Uterus (tissue), 4 donors: ENCODE data around the gene POLA1. TPM values are rescaled to one million over a fixed set of nuclear protein-coding genes. Genes with fewer than 3 reads are reported as not detected.

Experiments
- DNase-seq, 2 donors: peaks; one replicate each; pipeline ENCODE4 v3.0.0-alpha.2; 2019 to 2020
- H3K27ac ChIP-seq, 2 donors: fragments of 200-600 bp; sonication (generic); 1 replicate in 1 of 2; 2 replicates in 1 of 2; pipeline ENCODE4 v1.5.1; 2016 to 2018
- H3K27me3 ChIP-seq, 2 donors: fragments of 200-600 bp; sonication (generic); one replicate each; pipeline ENCODE4 v1.5.1; 2018 to 2019; ENCODE audit warnings: control low read depth in 1 of 2
- H3K36me3 ChIP-seq, 2 donors: fragments of 200-600 bp; sonication (generic); one replicate each; pipeline ENCODE4 v1.5.1; 2019; ENCODE audit warnings: control low read depth in 1 of 2
- H3K4me1 ChIP-seq, 2 donors: fragments of 200-600 bp; sonication (generic); one replicate each; pipeline ENCODE4 v1.5.1; 2018 to 2019; ENCODE audit warnings: control low read depth in 1 of 2
- H3K4me3 ChIP-seq, 2 donors: fragments of 200-600 bp; sonication (generic); 1 replicate in 1 of 2; 2 replicates in 1 of 2; pipeline ENCODE4 v1.5.1; 2018 to 2019; ENCODE audit warnings: mild to moderate bottlenecking in 1 of 2
- H3K9me3 ChIP-seq, 2 donors: fragments of 200-600 bp; sonication (generic); one replicate each; pipeline ENCODE4 v1.5.1; 2019; ENCODE audit warnings: control low read depth in 1 of 2
- CTCF ChIP-seq, 4 experiments: fragments of 200-600 bp in 2 of 4; fragments of 450-650 bp in 2 of 4; sonication (generic) in 2 of 4; IDR thresholded peaks; one replicate each; pipeline ENCODE4 v1.5.1; 2016 to 2019; ENCODE audit warnings: antibody characterized with exemption in 4 of 4, mild to moderate bottlenecking in 2 of 4, moderate library complexity in 1 of 4
- POLR2A ChIP-seq, 2 donors: fragments of 450-650 bp; IDR thresholded peaks; one replicate each; pipeline ENCODE4 v1.6.1; 2016; ENCODE audit warnings: antibody characterized with exemption in 2 of 2, mild to moderate bottlenecking in 1 of 2, moderate library complexity in 1 of 2
- intact Hi-C: fragments of 100-400 bp; cut with DNase I; formaldehyde crosslinking; loops from one replicate; pipeline ENCODE4 v1.15.1; 2023; ENCODE audit warnings: low total_unique reads
- total RNA-seq, 4 donors: library from RNA; depleted of rRNA in 3 of 4; stranded (reverse); fragments of >200 nt in 3 of 4; gene quantifications; one replicate each; pipeline versions ENCODE4 v1.1.0 to v1.2.4, GENCODE V29; 2014 to 2023
- donor health status: DM: yes; HTN: yes; CAD: no.

Gene POLA1
- total RNA-seq, 4 donors from 2014 or later: 11.8 to 78.2 (median 26.3) TPM

- no peak for TF ChIP-seq CTCF (IDR thresholded peaks at IDR 0.05)
- TF ChIP-seq POLR2A (IDR thresholded peaks at IDR 0.05): no peak
- DNase-seq: no peak
- peaks cover 0 to 4% of the 10 kb centered on the region in 2 donors for H3K27me3 ChIP-seq
- intact Hi-C loops: no loop called here
- no peaks in the 10 kb centered on the region for H3K4me1 ChIP-seq
- no peak overlapping the region for H3K27ac ChIP-seq
- no peaks in the 10 kb centered on the region for H3K9me3 ChIP-seq
- H3K36me3 ChIP-seq: no peaks in the 10 kb centered on the region
- no peak overlapping the region for H3K4me3 ChIP-seq
These were observed 176.4 kb downstream of the POLA1 start for GRCh38 chrX:24870143-24870542.

DNA sequence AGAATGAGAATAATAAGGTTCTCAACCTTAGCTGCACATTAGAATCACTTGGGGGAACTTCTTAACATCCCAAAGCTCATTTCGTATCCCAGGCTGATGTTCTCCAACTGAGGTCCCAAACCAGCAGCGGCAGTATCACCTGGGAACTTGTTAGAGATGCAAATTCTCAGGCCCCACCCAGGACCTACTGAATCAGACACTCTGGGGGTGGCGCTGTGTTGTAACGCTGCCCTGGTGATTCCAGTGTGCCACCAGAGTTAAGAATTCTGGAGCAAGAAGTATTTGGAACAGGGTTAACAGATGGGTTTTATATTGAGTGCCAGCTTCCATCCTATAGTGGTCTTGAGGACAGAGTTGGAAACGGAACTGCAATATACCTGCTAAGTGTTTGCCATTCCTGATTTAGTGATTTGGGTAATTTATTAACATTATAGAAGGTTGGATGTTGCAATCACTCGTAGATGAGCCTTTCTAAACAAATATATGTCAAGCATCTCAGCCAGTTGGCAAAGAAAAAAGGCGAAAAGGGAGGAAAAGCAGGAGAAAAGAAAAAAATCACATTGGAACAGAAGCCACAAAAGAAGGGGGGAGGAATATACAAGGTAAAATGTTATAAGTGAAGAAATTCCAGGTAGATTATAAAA is 181.0 kb downstream of the POLA1 start:
- no peak for TF ChIP-seq CTCF (IDR thresholded peaks at IDR 0.05)
- TF ChIP-seq POLR2A (IDR thresholded peaks at IDR 0.05): no peak
- intact Hi-C loops: no loop called here
- Histone ChIP-seq H3K36me3 (no peaks in the 10 kb centered on the region), H3K9me3 (no peaks in the 10 kb centered on the region), H3K4me3 (no peak overlapping the region), H3K27ac (no peak overlapping the region), H3K27me3 (peaks cover 0 to 4% of the 10 kb centered on the region in 2 donors), H3K4me1 (no peaks in the 10 kb centered on the region)
- no peak for DNase-seq

DNA sequence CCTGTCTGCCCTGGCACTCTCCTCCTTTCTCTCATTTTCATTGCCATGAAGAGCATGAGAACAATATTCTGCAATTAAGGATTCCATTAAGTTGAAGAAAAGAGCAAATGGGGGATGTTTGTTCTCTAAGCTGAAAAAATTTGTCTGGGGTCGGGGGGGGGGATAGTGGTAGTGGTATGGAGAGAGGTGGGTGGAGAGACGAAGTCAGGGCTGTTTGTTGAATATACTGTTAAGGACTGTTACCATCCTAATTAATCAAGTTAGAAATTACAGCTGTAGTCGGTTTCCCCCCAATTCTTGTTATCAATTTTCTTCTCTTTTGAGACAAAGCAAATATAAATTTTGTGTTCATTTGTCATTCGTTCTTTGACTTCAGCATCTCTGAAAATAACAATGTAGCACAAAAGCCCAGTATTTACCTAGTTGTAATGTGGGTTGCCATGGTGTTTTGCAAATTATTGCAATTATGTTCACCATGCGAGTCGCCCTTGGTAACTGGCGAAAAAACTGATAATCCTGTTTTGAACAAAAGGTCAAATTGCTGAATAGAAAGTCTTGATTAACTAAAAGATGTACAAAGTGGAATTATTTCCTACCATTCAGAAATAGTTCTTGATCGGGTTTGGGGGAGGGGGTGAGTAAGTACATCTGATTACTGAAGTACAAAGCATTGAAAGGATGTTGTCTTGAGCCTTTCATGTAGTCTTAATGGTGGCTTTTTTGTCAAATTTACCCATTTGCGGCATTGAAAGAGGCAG is 183.0 kb downstream of the POLA1 start:
- Histone ChIP-seq H3K9me3 (no peaks in the 10 kb centered on the region), H3K27ac (no peak overlapping the region), H3K4me3 (no peak overlapping the region), H3K36me3 (no peaks in the 10 kb centered on the region), H3K4me1 (no peaks in the 10 kb centered on the region), H3K27me3 (peaks cover 0 to 4% of the 10 kb centered on the region in 2 donors)
- DNase-seq: no peak
- TF ChIP-seq POLR2A (IDR thresholded peaks at IDR 0.05) (no peak), CTCF (IDR thresholded peaks at IDR 0.05) (no peak)
- intact Hi-C loops: no loop called here

GRCh38 chrX:24877288-24877664 is 183.6 kb downstream of the POLA1 start:
- intact Hi-C loops: no loop called here
- peaks cover 0 to 4% of the 10 kb centered on the region in 2 donors for H3K27me3 ChIP-seq
- no peaks in the 10 kb centered on the region for H3K36me3 ChIP-seq
- TF ChIP-seq POLR2A (IDR thresholded peaks at IDR 0.05) (no peak), CTCF (IDR thresholded peaks at IDR 0.05) (no peak)
- H3K27ac ChIP-seq: no peak overlapping the region
- no peak for DNase-seq
- H3K4me1 ChIP-seq: no peaks in the 10 kb centered on the region
- H3K9me3 ChIP-seq: no peaks in the 10 kb centered on the region
- no peak overlapping the region for H3K4me3 ChIP-seq
